Breast epithelium (tissue), 3 donors: ENCODE results near the gene AKR1B1.

Experiments used
- POLR2A ChIP-seq: fragments of 450-650 bp; IDR thresholded peaks from one replicate; pipeline ENCODE4 v1.6.1; 2016; ENCODE audit warnings: antibody characterized with exemption, mild to moderate bottlenecking, moderate library complexity
- POLR2AphosphoS5 ChIP-seq, 3 donors: sonication (generic); formaldehyde crosslinking; IDR thresholded peaks; one replicate each; pipeline ENCODE4 v1.6.1; 2017; ENCODE audit warnings: antibody characterized with exemption in 3 of 3

GRCh38 chr7:134420424-134421125, 38.3 kb downstream of the AKR1B1 start:
- TF ChIP-seq POLR2A = no peak
- no peak for TF ChIP-seq POLR2AphosphoS5 (IDR thresholded peaks at IDR 0.05)
